Measurements from ENCODE around the gene GLYR1. TPM values are rescaled to one million over a fixed set of nuclear protein-coding genes. Genes with fewer than 3 reads are reported as not detected.

GLYR1 gene
- total and polyA plus RNA-seq, 2 of the 4 experiments (the other 2 are of a cell fraction) = 26.0 to 54.2 TPM

GRCh38 chr16:4873091-4873490 is 26.0 kb upstream of the GLYR1 start:
- intact Hi-C loops (cut with micrococcal nuclease) = no loop called here
- no CpG with 5 or more reads among the region's 3 CpGs for WGBS, 2 experiments (ENCODE audit: extremely low coverage in 2 of 2, insufficient read length in 1 of 2)

More at GRCh38 chr16:4873091-4873490, 26.0 kb upstream of the GLYR1 start:
- no peak overlapping the region for H4K8ac ChIP-seq (ENCODE audit: low read depth in 2 of 2, low read length in 2 of 2)
- H3K9me3 ChIP-seq (ENCODE audit: control insufficient read depth, insufficient read depth, low read length) = no peaks in the 10 kb centered on the region
- H3K18ac ChIP-seq (ENCODE audit: low read depth, low read length) = no peak overlapping the region
- H3K79me1 ChIP-seq (ENCODE audit: low read depth in 1 of 2, low read length in 2 of 2) = peaks cover 11 to 42% of the 10 kb centered on the region in 2 experiments
- no peaks in the 10 kb centered on the region for H3K4me1 ChIP-seq (ENCODE audit: control insufficient read depth, insufficient read depth, low read length)
- H3K23ac ChIP-seq (ENCODE audit: low read depth, low read length) = no peak overlapping the region
- no peak overlapping the region for H3K9ac ChIP-seq (ENCODE audit: low read depth, low read length)
- dilution Hi-C loops (cut with HindIII; ENCODE audit: low sequenced_read_pairs, unreplicated experiment) (no loop called here), in situ Hi-C loops (cut with MboI; ENCODE audit: low sequenced_read_pairs) (no loop called here)
- no peak overlapping the region for H2AK9ac ChIP-seq (replicated peaks; ENCODE audit: low read depth, low read length, poor library complexity)
- H2AFZ ChIP-seq (replicated peaks; ENCODE audit: low read length, poor library complexity) = no peak overlapping the region
- BruUV-seq (replicated peaks) = no TSS peak
- H3K4me3 ChIP-seq (ENCODE audit: insufficient read depth, low read depth, low read length) = no peak overlapping the region
- no peak overlapping the region for H3K4me2 ChIP-seq (ENCODE audit: low read depth, low read length)
- H4K91ac ChIP-seq (ENCODE audit: insufficient read depth, low read depth, low read length) = no peak overlapping the region
- CTCF ChIA-PET = no interaction called here
- H3K4ac ChIP-seq (ENCODE audit: low read depth, low read length) = no peak overlapping the region
- no peak overlapping the region for H2AK5ac ChIP-seq (ENCODE audit: low read depth, low read length)
- TF ChIP-seq SMC3 (IDR thresholded peaks at IDR 0.05; ENCODE audit: low read depth, low read length) (no peak), RCOR1 (IDR thresholded peaks at IDR 0.05; ENCODE audit: insufficient replicate concordance, low read length) (no peak), MAFK (IDR thresholded peaks at IDR 0.05; ENCODE audit: low read depth, low read length) (no peak), MAZ (IDR thresholded peaks at IDR 0.05; ENCODE audit: borderline replicate concordance, low read depth, low read length) (no peak), BHLHE40 (IDR thresholded peaks at IDR 0.05; ENCODE audit: low read depth, low read length) (no peak), FOS (IDR thresholded peaks at IDR 0.05; ENCODE audit: low read depth, low read length) (no peak), NFE2L2 (IDR thresholded peaks at IDR 0.05; ENCODE audit: low read depth, low read length) (no peak), USF2 (IDR thresholded peaks at IDR 0.05; ENCODE audit: low read depth, low read length) (no peak), ELK1 (IDR thresholded peaks at IDR 0.05; ENCODE audit: borderline replicate concordance, low read depth, low read length) (no peak), RFX5 (IDR thresholded peaks at IDR 0.05; ENCODE audit: low read depth, low read length) (no peak), MXI1 (IDR thresholded peaks at IDR 0.05; ENCODE audit: borderline replicate concordance, low read depth, low read length) (no peak), POLR2A (IDR thresholded peaks at IDR 0.05; ENCODE audit: low read depth, low read length) (no peak)
- DNase-seq (no peak), ATAC-seq (ENCODE audit: low read depth) (no peak)
- H3K56ac ChIP-seq (ENCODE audit: extremely low read depth, insufficient read depth, low read length) = no peak overlapping the region
- H2BK15ac ChIP-seq (ENCODE audit: low read depth, low read length) = no peak overlapping the region
- no peak overlapping the region for H4K5ac ChIP-seq (ENCODE audit: low read depth, low read length)
- H3K9me1 ChIP-seq (ENCODE audit: insufficient read depth, low read length) = no peaks in the 10 kb centered on the region
- H3K14ac ChIP-seq (replicated peaks; ENCODE audit: low read depth, low read length) = no peak overlapping the region
- POLR2A ChIA-PET (ENCODE audit: unreplicated experiment) = no interaction called here
- H3K27me3 ChIP-seq (ENCODE audit: control insufficient read depth, insufficient read depth, low read length) = no peaks in the 10 kb centered on the region
- H2BK120ac ChIP-seq (ENCODE audit: low read depth, low read length) = no peak overlapping the region
- H2BK20ac ChIP-seq (ENCODE audit: low read depth, low read length) = no peak overlapping the region
- no peak overlapping the region for H2BK5ac ChIP-seq (ENCODE audit: low read depth, low read length, poor library complexity, severe bottlenecking)
- peaks cover 81% of the 10 kb centered on the region for H3K36me3 ChIP-seq (ENCODE audit: control insufficient read depth, insufficient read depth, low read length)
- peaks cover 17% of the 10 kb centered on the region for H4K20me1 ChIP-seq (ENCODE audit: insufficient read depth, low read length)
- no peak overlapping the region for H3K27ac ChIP-seq (ENCODE audit: insufficient read depth, low read length)
